ENCODE data around the gene SLC16A3. TPM values are rescaled to one million over a fixed set of nuclear protein-coding genes. Genes with fewer than 3 reads are reported as not detected.

The SLC16A3 gene
- total RNA-seq, 2 donors from 2014 or later = 5.0 to 69.2 TPM

DNA sequence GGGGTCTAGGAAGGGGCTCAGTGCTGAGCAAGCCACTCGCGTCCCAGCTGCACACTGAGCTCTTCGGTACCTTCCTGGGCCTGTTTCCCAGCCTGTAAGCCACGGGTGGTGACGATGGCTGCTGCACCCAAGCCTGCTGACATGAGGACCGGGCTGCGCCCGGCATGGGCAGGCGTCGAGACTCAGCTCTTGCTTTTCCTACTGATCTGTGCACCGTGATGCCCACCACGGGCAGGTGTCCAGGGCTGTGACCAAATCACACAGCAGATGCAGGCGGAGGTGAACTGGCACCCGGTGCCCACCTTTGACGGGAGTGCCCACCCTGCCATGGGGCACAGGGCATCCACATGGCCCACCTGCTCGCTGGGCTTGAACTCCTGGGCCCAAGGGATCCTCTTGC, 34.1 kb upstream of the SLC16A3 start:
- Histone ChIP-seq H3K4me3 (no peak overlapping the region), H3K36me3 (peaks cover 0 to 4% of the 10 kb centered on the region in 2 donors), H3K27ac (no peak overlapping the region), H3K4me1 (replicated peaks) (no peaks in the 10 kb centered on the region), H3K9me3 (no peaks in the 10 kb centered on the region), H3K27me3 (replicated peaks; ENCODE audit: insufficient read depth) (no peaks in the 10 kb centered on the region)
- WGBS = 96% methylated on average over 15 of the region's 16 CpGs
- intact Hi-C loops (cut with DNase I) = no loop called here
- no peak for TF ChIP-seq POLR2A (IDR thresholded peaks at IDR 0.05)
- no peak for TF ChIP-seq POLR2AphosphoS5 (IDR thresholded peaks at IDR 0.05)
- TF ChIP-seq, protein P1, sequence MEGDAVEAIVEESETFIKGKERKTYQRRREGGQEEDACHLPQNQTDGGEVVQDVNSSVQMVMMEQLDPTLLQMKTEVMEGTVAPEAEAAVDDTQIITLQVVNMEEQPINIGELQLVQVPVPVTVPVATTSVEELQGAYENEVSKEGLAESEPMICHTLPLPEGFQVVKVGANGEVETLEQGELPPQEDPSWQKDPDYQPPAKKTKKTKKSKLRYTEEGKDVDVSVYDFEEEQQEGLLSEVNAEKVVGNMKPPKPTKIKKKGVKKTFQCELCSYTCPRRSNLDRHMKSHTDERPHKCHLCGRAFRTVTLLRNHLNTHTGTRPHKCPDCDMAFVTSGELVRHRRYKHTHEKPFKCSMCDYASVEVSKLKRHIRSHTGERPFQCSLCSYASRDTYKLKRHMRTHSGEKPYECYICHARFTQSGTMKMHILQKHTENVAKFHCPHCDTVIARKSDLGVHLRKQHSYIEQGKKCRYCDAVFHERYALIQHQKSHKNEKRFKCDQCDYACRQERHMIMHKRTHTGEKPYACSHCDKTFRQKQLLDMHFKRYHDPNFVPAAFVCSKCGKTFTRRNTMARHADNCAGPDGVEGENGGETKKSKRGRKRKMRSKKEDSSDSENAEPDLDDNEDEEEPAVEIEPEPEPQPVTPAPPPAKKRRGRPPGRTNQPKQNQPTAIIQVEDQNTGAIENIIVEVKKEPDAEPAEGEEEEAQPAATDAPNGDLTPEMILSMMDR (IDR thresholded peaks at IDR 0.05) = no peak
- no peak for DNase-seq (ENCODE audit: low spot score)

DNA sequence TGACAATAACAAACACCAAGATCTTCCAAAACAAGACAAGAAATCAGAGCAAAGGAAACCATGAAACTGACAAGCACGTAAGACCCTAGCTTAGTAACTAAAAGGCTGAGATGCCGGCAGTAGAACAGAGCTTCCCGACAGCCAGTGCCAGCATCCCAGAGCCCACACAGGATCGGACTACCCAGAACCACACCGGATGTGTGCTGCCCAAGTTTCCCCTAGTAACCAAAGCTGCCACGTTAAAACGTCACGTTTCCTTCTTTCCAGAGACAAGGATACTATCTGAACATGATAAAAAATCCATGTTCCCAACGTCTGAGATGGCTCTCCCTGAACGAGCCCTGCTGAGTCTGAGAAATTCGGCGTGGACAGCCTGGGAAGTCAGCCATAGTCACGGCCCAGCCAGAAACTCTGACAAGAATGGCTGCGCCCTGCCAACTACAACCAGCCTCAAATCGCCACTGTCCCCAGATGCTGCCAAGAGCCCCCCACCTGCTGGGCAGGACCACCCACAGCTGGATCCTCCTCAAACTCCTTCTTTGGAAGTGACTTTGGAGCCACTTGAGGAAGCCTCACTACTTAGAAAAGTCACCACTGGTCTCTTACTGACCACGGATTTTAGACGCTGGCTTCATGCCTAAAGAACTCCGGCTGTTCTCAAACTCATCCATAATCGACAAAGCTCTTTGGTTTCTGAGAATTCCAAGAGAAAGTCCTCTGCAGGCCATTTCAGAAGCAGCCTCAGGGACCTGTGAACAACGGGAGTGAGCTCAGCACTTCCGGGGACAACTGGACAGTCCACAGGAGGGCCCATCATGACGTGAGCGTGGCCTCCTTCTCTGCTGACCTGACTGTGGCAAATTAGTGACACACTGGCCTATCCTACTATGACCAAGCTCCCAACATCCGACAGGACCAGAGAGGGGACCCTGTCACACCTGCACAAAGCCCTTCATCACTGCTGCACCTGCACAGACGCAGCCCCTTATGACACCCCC, 32.9 kb upstream of the SLC16A3 start:
- Histone ChIP-seq H3K9me3 (no peaks in the 10 kb centered on the region), H3K4me1 (replicated peaks) (no peaks in the 10 kb centered on the region), H3K36me3 (peaks cover 0 to 4% of the 10 kb centered on the region in 2 donors), H3K27ac (no peak overlapping the region), H3K4me3 (no peak overlapping the region), H3K27me3 (replicated peaks; ENCODE audit: insufficient read depth) (no peaks in the 10 kb centered on the region)
- intact Hi-C loops (cut with DNase I) = no loop called here
- TF ChIP-seq POLR2AphosphoS5 (IDR thresholded peaks at IDR 0.05) (no peak), POLR2A (IDR thresholded peaks at IDR 0.05) (no peak)
- TF ChIP-seq, protein P1 (IDR thresholded peaks at IDR 0.05) = no peak
- WGBS = 65% methylated on average over 25 of the region's 25 CpGs
- no peak for DNase-seq (ENCODE audit: low spot score)

DNA sequence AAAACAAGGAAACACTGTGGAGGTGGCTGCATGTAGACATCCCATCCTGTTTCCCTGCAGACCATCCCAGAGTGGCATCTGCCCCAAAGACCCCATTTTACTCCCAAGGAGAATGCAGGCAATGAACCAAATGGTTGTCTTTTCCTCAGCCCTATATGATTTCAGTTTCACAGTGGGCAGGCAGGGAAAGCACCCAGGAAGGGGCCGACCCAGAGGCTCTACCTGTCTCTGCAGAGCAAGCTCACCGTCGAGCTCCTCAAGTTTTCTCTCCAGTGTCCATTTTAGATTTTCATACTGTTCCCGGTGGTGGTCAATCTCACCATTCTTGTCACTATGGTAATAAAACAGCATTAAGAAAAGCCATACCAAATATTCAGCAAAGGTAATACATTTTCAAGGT, 30.8 kb upstream of the SLC16A3 start:
- Histone ChIP-seq H3K27ac (no peak overlapping the region), H3K4me1 (replicated peaks) (no peaks in the 10 kb centered on the region), H3K9me3 (no peaks in the 10 kb centered on the region), H3K36me3 (peaks cover 0 to 4% of the 10 kb centered on the region in 2 donors), H3K4me3 (no peak overlapping the region), H3K27me3 (replicated peaks; ENCODE audit: insufficient read depth) (no peaks in the 10 kb centered on the region)
- TF ChIP-seq, protein P1 (IDR thresholded peaks at IDR 0.05) = no peak
- TF ChIP-seq POLR2AphosphoS5 (IDR thresholded peaks at IDR 0.05) (no peak), POLR2A (IDR thresholded peaks at IDR 0.05) (no peak)
- DNase-seq (ENCODE audit: low spot score) = no peak
- intact Hi-C loops (cut with DNase I) = no loop called here
- WGBS = 95% methylated on average over 4 of the region's 4 CpGs

DNA sequence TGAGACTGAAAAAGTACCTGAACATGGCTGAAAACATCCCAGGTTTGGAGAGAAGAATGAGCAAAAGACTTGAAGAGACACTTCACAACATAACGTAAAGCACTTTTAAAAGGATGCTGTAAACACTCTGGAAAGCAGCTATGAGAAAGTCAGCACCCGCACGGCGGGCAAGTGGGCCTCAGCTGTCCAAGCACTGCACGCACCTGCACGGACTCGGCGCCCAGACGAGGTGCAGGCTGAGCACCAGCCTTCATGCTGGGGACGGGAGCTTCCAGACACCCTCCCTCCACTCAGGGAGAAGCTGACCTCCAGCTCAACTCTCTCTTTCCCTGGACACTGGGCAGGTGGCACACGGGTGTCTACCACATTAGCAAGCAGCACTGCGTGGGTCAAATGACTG, 29.3 kb upstream of the SLC16A3 start:
- no peak overlapping the region for H3K4me3 ChIP-seq
- H3K27me3 ChIP-seq (replicated peaks; ENCODE audit: insufficient read depth) = no peaks in the 10 kb centered on the region
- DNase-seq (ENCODE audit: low spot score) = no peak
- TF ChIP-seq POLR2AphosphoS5 (IDR thresholded peaks at IDR 0.05) (no peak), POLR2A (IDR thresholded peaks at IDR 0.05) (no peak)
- TF ChIP-seq, protein P1 (IDR thresholded peaks at IDR 0.05) = no peak
- no peaks in the 10 kb centered on the region for H3K4me1 ChIP-seq (replicated peaks)
- H3K36me3 ChIP-seq = no peaks in the 10 kb centered on the region
- intact Hi-C loops (cut with DNase I) = no loop called here
- H3K27ac ChIP-seq = no peak overlapping the region
- H3K9me3 ChIP-seq = no peaks in the 10 kb centered on the region
- 94% methylated on average over 12 of the region's 12 CpGs for WGBS

All from prostate gland (tissue), 2 donors.